ENCODE measurements around the gene KRTAP13-2. TPM values are rescaled to one million over a fixed set of nuclear protein-coding genes. Genes with fewer than 3 reads are reported as not detected.

KRTAP13-2 gene
- total and polyA plus RNA-seq, 9 of the 15 experiments (the other 6 are each of a cell fraction or from before 2014, with no cell fraction given) = not detected

GRCh38 chr21:30336596-30336995 lies 35.5 kb downstream of the KRTAP13-2 start:
- Histone ChIP-seq H3K9me1 (ENCODE audit: control insufficient read depth, insufficient read depth, low read length) (no peaks in the 10 kb centered on the region), H3K4me1 (replicated peaks in 1 of 2; ENCODE audit: control insufficient read depth in 2 of 2, insufficient read depth in 2 of 2, low read length in 2 of 2) (no peaks in the 10 kb centered on the region), H3K9ac (ENCODE audit: insufficient read depth in 1 of 2, low read depth in 2 of 2, low read length in 2 of 2) (no peak overlapping the region), H3K4me2 (ENCODE audit: insufficient read depth, low read length) (no peak overlapping the region), H3K27ac (ENCODE audit: extremely low read depth, low read depth, low read length) (no peak overlapping the region), H3K36me3 (ENCODE audit: control insufficient read depth, insufficient read depth, low read length) (no peaks in the 10 kb centered on the region), H3K79me2 (ENCODE audit: control insufficient read depth, insufficient read depth, low read length) (no peaks in the 10 kb centered on the region), H3K4me3 (no peak overlapping the region), H3K27me3 (ENCODE audit: control insufficient read depth in 2 of 2, insufficient read depth in 2 of 2, low read length in 2 of 2) (no peaks in the 10 kb centered on the region), H4K20me1 (replicated peaks; ENCODE audit: control insufficient read depth, insufficient read depth, low read length) (no peaks in the 10 kb centered on the region), H3K9me3 (replicated peaks; ENCODE audit: control insufficient read depth, insufficient read depth, low read depth, low read length) (no peaks in the 10 kb centered on the region), H2AFZ (ENCODE audit: low read depth, low read length) (no peak overlapping the region)
- BruUV-seq (replicated peaks) = no TSS peak
- 0% methylated on average over 2 of the region's 2 CpGs for WGBS (ENCODE audit: insufficient coverage, low coverage, missing lambda C conversion rate)
- intact Hi-C loops (cut with micrococcal nuclease) (no loop called here), in situ Hi-C loops (cut with MboI) (no loop called here)
- CTCF ChIA-PET (ENCODE audit: low intra/inter-chr PET ratio) = no interaction called here
- DNase-seq (ENCODE audit: extremely low read depth in 1 of 4, low spot score in 3 of 4) (no peak), ATAC-seq (no peak), FAIRE-seq (no peak)
- POLR2A ChIA-PET = no interaction called here
- TF ChIP-seq FIP1L1 (IDR thresholded peaks at IDR 0.05; ENCODE audit: low read depth, low read length, poor library complexity, severe bottlenecking) (no peak), ELF2 (CRISPR knock-in tag; IDR thresholded peaks at IDR 0.05) (no peak), ETV1 (tag; conservative IDR thresholded peaks at IDR 0.05; ENCODE audit: low read depth) (no peak), ZNF551 (CRISPR knock-in tag; IDR thresholded peaks at IDR 0.05) (no peak), ZNF785 (CRISPR knock-in tag; IDR thresholded peaks at IDR 0.05) (no peak), NR2F6 (CRISPR knock-in tag; IDR thresholded peaks at IDR 0.05) (no peak), POLR2G (IDR thresholded peaks at IDR 0.05; ENCODE audit: low read depth, low read length) (no peak), NFIC (IDR thresholded peaks at IDR 0.05) (no peak), RBM17 (IDR thresholded peaks at IDR 0.05; ENCODE audit: borderline replicate concordance, low read depth, low read length) (no peak), ZC3H11A (IDR thresholded peaks at IDR 0.05; ENCODE audit: low read depth, low read length) (no peak), HLTF (IDR thresholded peaks at IDR 0.05) (no peak), RBM39 (optimal IDR thresholded peaks at IDR 0.05; ENCODE audit: low read depth, low read length) (no peak), THRA (IDR thresholded peaks at IDR 0.05) (no peak), RREB1 (CRISPR knock-in tag; IDR thresholded peaks at IDR 0.05) (no peak), TEAD4 (IDR thresholded peaks at IDR 0.05; ENCODE audit: low read length) (no peak), TEAD4 (CRISPR knock-in tag; IDR thresholded peaks at IDR 0.05; ENCODE audit: borderline replicate concordance) (no peak)
- TF ChIP-seq, protein P1, sequence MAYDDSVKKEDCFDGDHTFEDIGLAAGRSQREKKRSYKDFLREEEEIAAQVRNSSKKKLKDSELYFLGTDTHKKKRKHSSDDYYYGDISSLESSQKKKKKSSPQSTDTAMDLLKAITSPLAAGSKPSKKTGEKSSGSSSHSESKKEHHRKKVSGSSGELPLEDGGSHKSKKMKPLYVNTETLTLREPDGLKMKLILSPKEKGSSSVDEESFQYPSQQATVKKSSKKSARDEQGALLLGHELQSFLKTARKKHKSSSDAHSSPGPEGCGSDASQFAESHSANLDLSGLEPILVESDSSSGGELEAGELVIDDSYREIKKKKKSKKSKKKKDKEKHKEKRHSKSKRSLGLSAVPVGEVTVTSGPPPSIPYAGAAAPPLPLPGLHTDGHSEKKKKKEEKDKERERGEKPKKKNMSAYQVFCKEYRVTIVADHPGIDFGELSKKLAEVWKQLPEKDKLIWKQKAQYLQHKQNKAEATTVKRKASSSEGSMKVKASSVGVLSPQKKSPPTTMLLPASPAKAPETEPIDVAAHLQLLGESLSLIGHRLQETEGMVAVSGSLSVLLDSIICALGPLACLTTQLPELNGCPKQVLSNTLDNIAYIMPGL (CRISPR knock-in tag; IDR thresholded peaks at IDR 0.05) = no peak

Measured in K562 (cell line).